HG03575 (cell line): ENCODE results near the gene WWP2.
"Not testable (repeated sequence)": the region's sequence is repeated elsewhere in the genome, so short reads cannot be mapped to it uniquely, and the experiment has no call there.

Source experiments
- ATAC-seq: cut with Tn5 transposase; IDR thresholded peaks from one replicate; pipeline ENCODE4 v1.9.1; 2021; ENCODE audit not compliant: unreplicated experiment, insufficient number of reproducible peaks, low FRiP score; ENCODE audit errors: extremely low read depth

WWP2 gene

DNA sequence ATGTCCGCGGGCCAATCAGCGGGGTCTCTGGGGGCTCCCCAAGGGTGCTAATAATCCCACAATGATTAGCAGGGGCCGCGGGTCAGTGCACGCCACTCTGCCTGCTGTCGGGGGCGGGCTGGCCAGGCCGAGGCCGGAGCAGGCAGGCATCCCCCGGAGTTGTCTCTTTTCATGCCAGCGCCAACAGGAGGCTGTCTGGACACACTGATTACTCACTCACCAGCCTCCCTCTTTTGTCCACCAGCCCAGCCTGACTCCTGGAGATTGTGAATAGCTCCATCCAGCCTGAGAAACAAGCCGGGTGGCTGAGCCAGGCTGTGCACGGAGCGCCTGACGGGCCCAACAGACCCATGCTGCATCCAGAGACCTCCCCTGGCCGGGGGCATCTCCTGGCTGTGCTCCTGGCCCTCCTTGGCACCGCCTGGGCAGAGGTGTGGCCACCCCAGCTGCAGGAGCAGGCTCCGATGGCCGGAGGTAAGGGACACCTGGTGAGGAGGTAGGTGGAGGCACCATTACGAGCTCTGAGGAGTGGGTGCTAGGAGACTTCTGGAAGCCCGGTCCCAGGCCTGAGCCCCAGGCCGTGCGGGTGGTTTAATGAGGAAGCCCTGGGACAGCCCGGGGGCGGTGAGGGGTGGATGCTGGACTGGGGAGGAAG lies 189.0 kb downstream of the WWP2 start, which contains the start of gene CLEC18A:
Gene CLEC18A (plus strand): TSS at position 318 of the 655 bp plus-strand sequence. CDS start 33 bp downstream, at position 351.
- not testable (repeated sequence) for ATAC-seq

DNA sequence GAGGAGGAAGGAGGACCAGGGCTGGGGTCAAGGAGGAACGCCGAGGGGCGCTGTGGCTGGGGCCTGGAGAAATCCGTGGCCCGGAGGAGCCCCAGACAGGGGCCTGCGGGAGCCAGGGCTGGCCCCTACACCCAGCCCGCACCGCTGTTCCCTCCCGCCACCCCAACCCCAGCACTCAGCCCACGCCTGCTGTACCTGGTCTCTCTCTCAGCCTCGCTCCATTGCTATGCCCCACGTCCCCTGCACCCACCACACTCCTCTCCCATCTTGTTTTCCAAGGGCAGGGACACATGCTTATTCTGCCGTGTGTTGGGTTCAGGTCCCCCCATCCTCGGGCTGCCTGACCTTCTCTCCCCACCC lies 189.5 kb downstream of the WWP2 start:
- ATAC-seq: not testable (repeated sequence)

DNA sequence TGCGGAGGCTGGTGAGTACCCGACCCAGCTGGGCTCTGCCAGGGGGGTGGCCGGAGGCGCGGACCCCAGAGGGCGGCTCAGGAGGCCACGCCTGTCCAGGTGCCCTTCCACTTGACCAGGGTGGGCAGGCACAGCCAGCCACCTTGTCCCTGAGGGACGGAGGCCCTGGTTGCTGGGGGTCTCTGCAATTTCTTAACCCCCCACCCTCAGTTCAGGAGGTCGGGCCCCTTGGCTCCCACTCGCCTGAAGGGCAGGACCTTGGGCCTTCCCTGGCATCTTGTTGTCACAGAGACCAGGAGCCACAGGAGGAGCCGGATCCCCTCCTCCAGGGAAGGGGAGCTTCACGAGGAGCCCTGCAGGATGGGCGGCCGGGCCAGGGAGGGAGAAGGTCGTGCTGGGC lies 190.0 kb downstream of the WWP2 start:
- not testable (repeated sequence) for ATAC-seq

DNA sequence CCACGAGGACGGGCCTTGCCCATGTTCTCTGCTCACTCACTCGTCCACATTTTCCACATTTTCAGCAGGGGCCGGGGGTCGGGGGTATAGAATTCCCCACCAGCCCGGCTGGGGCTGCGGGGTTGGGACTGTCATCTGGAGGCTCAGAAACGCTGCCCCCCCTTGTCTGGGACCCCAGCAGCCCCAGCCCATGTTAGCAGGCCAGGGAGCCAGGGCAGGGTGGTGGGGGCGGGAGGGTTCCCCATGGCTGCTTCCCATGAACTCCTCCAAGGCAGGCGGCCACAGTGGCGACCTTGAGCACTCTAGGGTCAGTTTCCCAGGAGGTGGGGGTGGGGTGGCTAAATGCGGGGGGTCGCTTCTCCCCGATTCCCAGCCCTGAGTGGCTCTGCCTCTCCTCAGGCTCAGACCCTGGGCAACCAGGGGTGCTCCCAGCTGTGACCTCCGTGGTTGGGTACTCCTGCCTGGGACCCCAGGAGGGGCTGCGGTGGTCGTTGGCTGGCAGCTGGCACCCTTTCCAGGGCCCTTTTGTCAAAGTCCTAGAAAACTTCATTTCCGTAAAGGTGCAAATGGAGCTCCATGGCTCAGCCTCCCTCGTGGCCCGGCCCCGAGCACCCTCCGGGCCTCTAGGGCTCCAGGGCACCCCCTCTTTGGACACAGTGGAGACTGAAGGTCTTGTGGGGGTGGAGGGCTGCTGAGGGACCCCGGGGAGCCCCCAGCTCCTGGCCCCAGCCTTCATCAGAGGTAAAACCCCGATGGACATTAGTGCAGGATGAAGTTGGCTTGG lies 190.6 kb downstream of the WWP2 start:
- not testable (repeated sequence) for ATAC-seq

DNA sequence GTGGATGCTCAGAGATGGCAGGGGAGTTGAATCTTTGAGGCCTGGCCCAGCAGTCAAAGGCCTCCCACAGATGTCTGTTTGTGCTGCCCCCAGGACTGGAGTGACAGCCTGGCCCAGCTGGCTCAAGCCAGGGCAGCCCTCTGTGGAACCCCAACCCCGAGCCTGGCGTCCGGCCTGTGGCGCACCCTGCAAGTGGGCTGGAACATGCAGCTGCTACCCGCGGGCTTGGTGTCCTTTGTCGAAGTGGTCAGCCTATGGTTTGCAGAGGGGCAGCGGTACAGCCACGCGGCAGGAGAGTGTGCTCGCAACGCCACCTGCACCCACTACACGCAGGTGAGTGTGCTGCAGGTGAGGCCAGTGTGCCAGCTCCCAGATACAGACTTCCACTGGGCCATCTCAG lies 192.1 kb downstream of the WWP2 start:
- ATAC-seq: not testable (repeated sequence)

DNA sequence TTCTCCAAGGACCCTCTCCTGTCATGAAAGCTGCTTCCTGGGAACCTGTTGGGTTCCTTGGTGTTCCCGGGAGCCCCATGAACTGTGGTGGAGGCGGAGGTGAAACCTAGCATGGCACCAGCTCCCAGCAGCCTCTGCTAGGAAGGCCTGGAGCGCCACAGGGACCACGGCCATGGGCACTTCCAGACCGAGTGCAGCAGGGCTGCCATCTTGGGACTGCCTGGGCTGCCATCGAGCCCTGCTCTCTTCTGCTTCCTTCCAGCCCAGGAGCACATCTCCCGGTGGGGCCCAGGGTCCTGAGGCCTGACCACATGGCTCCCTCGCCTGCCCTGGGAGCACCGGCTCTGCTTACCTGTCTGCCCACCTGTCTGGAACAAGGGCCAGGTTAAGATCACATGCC lies 201.2 kb downstream of the WWP2 start:
- not testable (repeated sequence) for ATAC-seq

DNA sequence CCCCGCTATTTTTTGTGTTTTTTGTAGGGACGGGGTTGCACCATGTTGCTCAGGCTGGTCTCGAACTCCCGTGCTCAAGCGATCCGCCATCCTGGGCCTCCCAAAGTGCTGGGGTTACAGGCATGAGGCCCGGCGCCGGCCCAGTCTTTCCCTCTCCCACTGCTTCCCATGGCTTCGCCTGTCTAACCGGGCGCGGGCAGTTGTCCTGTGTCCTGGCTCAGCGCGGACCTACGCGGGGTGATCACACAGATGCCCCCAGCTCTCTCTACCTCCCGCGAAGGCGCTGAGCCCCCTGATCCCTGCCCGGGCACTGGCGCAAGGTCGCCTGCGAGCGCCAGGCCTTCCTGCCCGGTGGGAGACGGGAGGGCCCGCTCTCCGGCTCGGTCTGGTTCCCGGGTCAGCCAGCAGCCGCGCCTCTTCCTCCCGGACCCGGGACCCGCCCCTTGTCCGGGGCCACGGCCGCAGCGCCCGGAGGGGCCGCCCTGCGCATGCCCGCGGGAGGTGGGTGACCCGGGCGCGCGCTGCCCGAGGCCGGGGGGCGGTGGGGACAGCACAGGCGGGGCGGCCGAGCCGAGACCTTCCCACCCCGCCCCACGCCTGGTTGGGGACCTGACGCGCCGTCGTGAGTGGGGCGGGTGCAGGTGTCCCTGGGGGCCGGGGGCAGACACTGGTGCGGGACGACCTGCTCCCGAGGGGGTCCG lies 203.0 kb downstream of the WWP2 start:
- not testable (repeated sequence) for ATAC-seq

DNA sequence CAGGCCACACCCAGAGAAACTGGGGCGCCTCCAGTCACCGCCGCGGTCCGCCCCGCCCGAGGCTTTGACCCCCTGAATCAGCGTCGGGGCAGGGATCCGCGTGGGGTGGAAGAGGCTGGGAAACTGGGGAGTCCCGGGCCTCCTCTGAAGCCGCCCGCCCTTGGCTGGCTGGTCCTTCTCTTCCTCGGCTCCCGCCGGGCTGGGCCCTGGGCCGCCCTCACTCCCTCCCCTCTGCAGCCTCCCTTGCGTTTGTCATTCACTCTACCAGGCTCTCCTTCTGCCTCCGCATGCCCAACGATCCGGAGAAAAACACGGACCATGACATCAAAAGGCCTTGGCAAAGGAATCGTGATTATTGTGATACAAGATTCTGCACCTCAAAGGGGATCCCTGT lies 203.5 kb downstream of the WWP2 start:
- ATAC-seq: not testable (repeated sequence)

DNA sequence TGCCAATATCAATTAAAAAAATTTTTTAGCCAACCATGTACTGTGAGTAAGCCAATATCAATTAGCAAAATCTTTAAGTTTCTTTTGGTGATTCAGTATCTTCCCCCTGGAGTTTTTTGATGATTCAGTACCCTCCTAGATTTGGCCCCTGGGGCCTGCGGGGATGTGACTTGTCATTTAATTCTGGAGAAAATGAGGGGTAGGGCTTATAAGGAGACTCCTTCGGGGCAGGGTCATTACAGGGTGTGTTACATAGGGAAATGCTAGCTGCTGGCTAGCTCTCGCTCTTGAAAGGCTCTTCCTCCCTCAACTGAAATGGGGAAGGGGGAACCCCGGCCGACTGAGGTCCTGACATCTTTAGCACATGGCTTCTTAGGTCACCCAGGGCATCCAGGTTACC lies 205.6 kb downstream of the WWP2 start:
- ATAC-seq: not testable (repeated sequence)

DNA sequence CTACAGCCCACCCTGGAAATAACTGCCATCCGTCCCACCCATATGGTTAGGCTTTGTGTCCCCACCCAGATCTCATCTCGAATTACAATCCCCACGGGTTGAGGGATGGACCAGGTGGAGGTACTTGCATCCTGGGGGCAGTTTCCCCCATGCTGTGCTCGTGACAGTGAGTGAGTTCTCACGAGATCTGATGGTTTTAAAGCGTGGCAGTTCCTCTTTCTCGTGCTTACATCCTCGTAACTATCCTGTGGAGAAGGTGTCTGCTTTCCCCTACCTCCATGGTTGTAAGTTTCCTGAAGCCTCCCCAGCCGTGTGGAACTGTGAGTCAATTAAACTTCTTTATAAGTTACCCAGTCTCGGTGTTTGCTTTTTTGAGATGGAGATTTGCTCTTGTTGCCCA lies 206.0 kb downstream of the WWP2 start:
- ATAC-seq: not testable (repeated sequence)

DNA sequence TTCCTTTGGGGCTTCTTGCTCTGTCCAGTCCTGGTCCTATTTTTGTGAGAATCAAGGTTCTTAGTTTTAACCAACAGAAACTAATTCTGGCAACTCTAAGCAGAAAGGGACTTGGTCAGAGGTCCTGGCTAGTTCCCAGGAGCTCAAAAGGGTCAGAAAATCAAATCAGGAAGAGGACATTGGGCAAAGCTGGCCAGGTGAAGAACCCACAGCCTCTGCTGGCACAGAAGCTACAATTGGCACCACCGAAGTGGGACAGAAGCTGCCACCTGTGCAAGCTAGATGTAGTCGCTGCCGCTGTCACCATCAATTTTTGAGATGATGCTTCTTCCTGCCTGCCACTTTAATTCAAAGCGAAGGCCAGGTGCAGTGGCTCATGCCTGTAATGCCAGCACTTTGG lies 207.5 kb downstream of the WWP2 start:
- ATAC-seq: not testable (repeated sequence)

DNA sequence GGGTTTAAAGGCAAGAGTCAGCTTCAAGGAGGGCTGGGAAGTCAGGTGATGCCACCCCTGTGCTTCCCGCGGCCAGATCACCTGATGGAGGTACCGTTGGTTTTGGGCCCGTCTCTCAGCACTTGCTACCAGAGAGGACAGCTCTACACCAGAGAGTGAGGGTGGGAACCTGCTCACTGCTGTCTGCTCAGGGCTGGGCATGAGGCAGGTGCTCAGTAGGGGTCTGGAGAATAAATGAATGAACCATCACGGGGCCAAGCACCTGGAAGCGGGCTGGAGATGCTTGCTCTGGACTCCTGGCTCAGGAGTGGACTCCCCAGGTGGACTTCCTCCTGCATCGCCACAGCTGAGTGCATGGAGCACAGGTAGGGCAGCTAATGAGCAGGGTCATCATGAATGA lies 210.0 kb downstream of the WWP2 start:
- not testable (repeated sequence) for ATAC-seq

DNA sequence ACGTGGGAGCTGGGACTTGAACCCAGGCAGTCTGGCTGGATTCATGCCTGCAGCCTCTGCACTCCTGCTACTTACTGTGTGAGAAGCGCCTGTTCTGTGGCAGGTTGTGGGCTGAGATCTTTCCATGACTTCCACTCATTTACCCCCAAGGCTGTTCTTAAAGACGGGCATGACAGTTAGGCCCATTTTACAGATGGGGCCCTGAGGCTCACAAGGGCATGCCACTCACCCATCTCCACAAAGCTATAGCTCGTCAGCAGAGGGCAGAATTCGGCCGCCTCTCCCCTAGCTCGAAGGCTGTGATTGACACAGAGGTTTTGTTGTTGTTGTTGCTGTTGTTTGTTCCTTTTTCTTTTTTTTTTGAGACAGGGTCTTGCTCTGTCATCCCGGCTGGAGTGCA lies 210.8 kb downstream of the WWP2 start:
- not testable (repeated sequence) for ATAC-seq

DNA sequence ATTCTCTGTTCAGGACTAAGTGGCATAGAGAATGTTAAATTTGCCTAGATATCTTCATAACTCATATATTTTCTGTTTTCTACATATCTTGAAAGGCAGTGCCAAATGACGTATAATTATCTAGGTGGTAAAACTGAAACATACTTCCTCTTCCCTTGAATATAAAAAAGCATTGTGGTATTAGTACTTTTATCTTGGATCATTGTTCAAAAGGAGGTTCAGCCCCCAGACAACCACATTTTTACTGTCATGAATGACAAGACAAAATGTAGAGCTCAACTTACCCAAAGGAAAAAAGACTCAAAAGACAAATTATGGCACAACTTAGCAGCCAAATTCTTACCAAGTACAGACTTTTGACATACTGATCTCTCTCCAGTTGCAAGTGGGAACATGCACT lies 223.1 kb downstream of the WWP2 start:
- ATAC-seq: not testable (repeated sequence)
